Neural cell (in vitro differentiated cells): ENCODE data around the gene KLHL22. TPM values are rescaled to one million over a fixed set of nuclear protein-coding genes. Genes with fewer than 3 reads are reported as not detected.

Experiments
- H2AFZ ChIP-seq: fragments of 200-600, 300-800 bp; sonication (generic), shearing (Covaris generic); 2 replicates; pipeline ENCODE4 v1.6.0; 2014; ENCODE audit warnings: low read depth, mild to moderate bottlenecking, antibody characterized with exemption, low read length, moderate library complexity
- H3F3A ChIP-seq: fragments of 200-600 bp; shearing (Covaris generic); 2 replicates; pipeline ENCODE4 v1.6.1; 2016; ENCODE audit warnings: mild to moderate bottlenecking, moderate library complexity, mixed read lengths, antibody characterized with exemption, low read length; ENCODE audit not compliant: insufficient read depth, poor library complexity, severe bottlenecking
- H3K27ac ChIP-seq: fragments of 200-600, 300-800 bp; sonication (generic), shearing (Covaris generic); 2 replicates; pipeline ENCODE4 v1.5.1; 2014; ENCODE audit warnings: mild to moderate bottlenecking, low read length, moderate library complexity
- H3K27me3 ChIP-seq: fragments of 300-800, 200-600 bp; sonication (generic), shearing (Covaris generic); 2 replicates; pipeline ENCODE4 v1.6.0; 2014; ENCODE audit warnings: mild to moderate bottlenecking, low read depth, low read length, moderate library complexity; ENCODE audit not compliant: insufficient read depth
- H3K36me3 ChIP-seq: fragments of 300-800, 200-600 bp; sonication (generic), shearing (Covaris generic); 2 replicates; pipeline ENCODE4 v1.5.1; 2014; ENCODE audit warnings: mild to moderate bottlenecking, antibody characterized with exemption, low read length, moderate library complexity; ENCODE audit not compliant: insufficient read depth
- H3K4me2 ChIP-seq: fragments of 300-800, 200-600 bp; sonication (generic), shearing (Covaris generic); 2 replicates; pipeline ENCODE4 v1.6.0; 2014; ENCODE audit warnings: mild to moderate bottlenecking, low read length
- H3K4me3 ChIP-seq: fragments of 300-800, 200-600 bp; sonication (generic), shearing (Covaris generic); 2 replicates; pipeline ENCODE4 v1.5.1; 2014; ENCODE audit warnings: mild to moderate bottlenecking, low read length, moderate library complexity
- H3K79me2 ChIP-seq: fragments of 200-600 bp; shearing (Covaris generic); replicated peaks from 2 replicates; pipeline ENCODE4 v1.6.0; 2014; ENCODE audit warnings: mild to moderate bottlenecking, low read length, moderate library complexity; ENCODE audit not compliant: insufficient read depth
- H3K9ac ChIP-seq: fragments of 300-800, 200-600 bp; sonication (generic), shearing (Covaris generic); 2 replicates; pipeline ENCODE4 v1.6.1; 2016; ENCODE audit warnings: mild to moderate bottlenecking, low read length, mixed read lengths
- H3K9me2 ChIP-seq: fragments of 200-600 bp; shearing (Covaris generic); 2 replicates; pipeline ENCODE4 v1.6.1; 2016; ENCODE audit warnings: mild to moderate bottlenecking, low read length, mixed read lengths; ENCODE audit not compliant: insufficient read depth
- H3K9me3 ChIP-seq: fragments of 200-600, 300-800 bp; sonication (generic), shearing (Covaris generic); 2 replicates; pipeline ENCODE4 v1.6.1; 2016; ENCODE audit warnings: mild to moderate bottlenecking, mixed run types, low read length, moderate library complexity, mixed read lengths
- H4K20me1 ChIP-seq: fragments of 200-600 bp; shearing (Covaris generic); 2 replicates; pipeline ENCODE4 v1.6.1; 2016; ENCODE audit warnings: mild to moderate bottlenecking, mixed run types; ENCODE audit not compliant: insufficient read depth
- EP300 ChIP-seq: fragments of 450-650 bp; conservative IDR thresholded peaks from 2 replicates; pipeline ENCODE4 v1.6.1; 2014; ENCODE audit warnings: antibody characterized with exemption, mild to moderate bottlenecking, moderate library complexity; ENCODE audit not compliant: poor library complexity, severe bottlenecking
- EZH2 ChIP-seq: fragments of 200-600, 300-800 bp; shearing (Covaris generic), sonication (generic); IDR thresholded peaks from 2 replicates; pipeline ENCODE4 v1.6.1; 2014; ENCODE audit warnings: antibody characterized with exemption, low read length, borderline replicate concordance, mild to moderate bottlenecking; ENCODE audit not compliant: insufficient read depth, poor library complexity, severe bottlenecking
- MXI1 ChIP-seq: fragments of 450-650 bp; conservative IDR thresholded peaks from 2 replicates; pipeline ENCODE4 v1.6.1; 2014; ENCODE audit warnings: antibody characterized with exemption, mild to moderate bottlenecking; ENCODE audit not compliant: poor library complexity, severe bottlenecking
- POLR2AphosphoS5 ChIP-seq: IDR thresholded peaks from 2 replicates; pipeline ENCODE4 v1.6.1; 2012
- RAD21 ChIP-seq: fragments of 450-650 bp; conservative IDR thresholded peaks from 2 replicates; pipeline ENCODE4 v1.6.1; 2014; ENCODE audit warnings: antibody characterized with exemption, mild to moderate bottlenecking, moderate library complexity
- SMC3 ChIP-seq: fragments of 450-650 bp; conservative IDR thresholded peaks from 2 replicates; pipeline ENCODE4 v1.6.1; 2014; ENCODE audit warnings: antibody characterized with exemption, mild to moderate bottlenecking, moderate library complexity; ENCODE audit not compliant: poor library complexity
- TAF1 ChIP-seq: IDR thresholded peaks from 2 replicates; pipeline ENCODE4 v1.6.1; 2012; ENCODE audit warnings: low read depth
- polyA plus RNA-seq: library from polyadenylated mRNA; depleted of rRNA; stranded (reverse); fragments of >200 nt; gene quantifications from 2 replicates; pipeline ENCODE4 v1.2.3, GENCODE V29; 2014
- TF ChIP-seq, protein P1 (sequence below): IDR thresholded peaks from 2 replicates; pipeline ENCODE4 v1.6.1; 2012; ENCODE audit warnings: borderline replicate concordance
- TF ChIP-seq, protein P2 (sequence below): fragments of 450-650 bp; IDR thresholded peaks from 2 replicates; pipeline ENCODE4 v1.5.1; 2014; ENCODE audit warnings: antibody characterized with exemption, mild to moderate bottlenecking, moderate library complexity; ENCODE audit not compliant: poor library complexity, severe bottlenecking

The KLHL22 gene
- polyA plus RNA-seq, 1 donor from 2014 or later, result 59.5 TPM

DNA sequence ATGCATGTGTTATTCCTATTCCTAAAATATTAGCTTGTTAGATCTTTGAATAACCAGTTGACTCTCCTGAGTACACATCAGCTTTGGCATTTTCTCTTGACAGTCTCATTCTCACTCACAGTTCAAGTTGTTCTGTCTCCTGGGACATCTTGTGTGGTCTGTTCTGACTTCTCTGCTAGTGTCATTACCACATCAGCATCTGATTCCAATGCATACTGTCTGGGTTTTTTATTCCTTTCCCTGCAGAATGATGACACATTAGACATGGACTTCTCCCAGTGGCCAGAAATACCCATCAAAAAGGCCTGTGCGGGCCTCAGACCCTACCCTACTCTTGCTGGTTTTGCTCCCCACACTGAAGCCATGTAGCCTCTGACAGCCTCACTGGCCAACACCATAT is 99.0 kb downstream of the KLHL22 start:
- no peak overlapping the region for H2AFZ ChIP-seq
- H3K4me3 ChIP-seq, result peak overlapping the region; percentile 100
- H3K79me2 ChIP-seq, result peaks cover 50% of the 10 kb centered on the region
- peak overlapping the region; percentile 19 for H3K9ac ChIP-seq
- peak overlapping the region; percentile 63 for H3K4me2 ChIP-seq
- peak overlapping the region; percentile 44 for H3K27ac ChIP-seq
- peaks cover 4% of the 10 kb centered on the region for H4K20me1 ChIP-seq
- H3K9me2 ChIP-seq, result no peaks in the 10 kb centered on the region
- H3K9me3 ChIP-seq, result no peaks in the 10 kb centered on the region
- H3K27me3 ChIP-seq, result no peaks in the 10 kb centered on the region
- H3K36me3 ChIP-seq, result no peaks in the 10 kb centered on the region
- TF ChIP-seq, protein P1, sequence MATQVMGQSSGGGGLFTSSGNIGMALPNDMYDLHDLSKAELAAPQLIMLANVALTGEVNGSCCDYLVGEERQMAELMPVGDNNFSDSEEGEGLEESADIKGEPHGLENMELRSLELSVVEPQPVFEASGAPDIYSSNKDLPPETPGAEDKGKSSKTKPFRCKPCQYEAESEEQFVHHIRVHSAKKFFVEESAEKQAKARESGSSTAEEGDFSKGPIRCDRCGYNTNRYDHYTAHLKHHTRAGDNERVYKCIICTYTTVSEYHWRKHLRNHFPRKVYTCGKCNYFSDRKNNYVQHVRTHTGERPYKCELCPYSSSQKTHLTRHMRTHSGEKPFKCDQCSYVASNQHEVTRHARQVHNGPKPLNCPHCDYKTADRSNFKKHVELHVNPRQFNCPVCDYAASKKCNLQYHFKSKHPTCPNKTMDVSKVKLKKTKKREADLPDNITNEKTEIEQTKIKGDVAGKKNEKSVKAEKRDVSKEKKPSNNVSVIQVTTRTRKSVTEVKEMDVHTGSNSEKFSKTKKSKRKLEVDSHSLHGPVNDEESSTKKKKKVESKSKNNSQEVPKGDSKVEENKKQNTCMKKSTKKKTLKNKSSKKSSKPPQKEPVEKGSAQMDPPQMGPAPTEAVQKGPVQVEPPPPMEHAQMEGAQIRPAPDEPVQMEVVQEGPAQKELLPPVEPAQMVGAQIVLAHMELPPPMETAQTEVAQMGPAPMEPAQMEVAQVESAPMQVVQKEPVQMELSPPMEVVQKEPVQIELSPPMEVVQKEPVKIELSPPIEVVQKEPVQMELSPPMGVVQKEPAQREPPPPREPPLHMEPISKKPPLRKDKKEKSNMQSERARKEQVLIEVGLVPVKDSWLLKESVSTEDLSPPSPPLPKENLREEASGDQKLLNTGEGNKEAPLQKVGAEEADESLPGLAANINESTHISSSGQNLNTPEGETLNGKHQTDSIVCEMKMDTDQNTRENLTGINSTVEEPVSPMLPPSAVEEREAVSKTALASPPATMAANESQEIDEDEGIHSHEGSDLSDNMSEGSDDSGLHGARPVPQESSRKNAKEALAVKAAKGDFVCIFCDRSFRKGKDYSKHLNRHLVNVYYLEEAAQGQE, result no peak
- TF ChIP-seq POLR2AphosphoS5 (peak; percentile 52), EP300 (peak; percentile 55)
- peaks cover 3% of the 10 kb centered on the region for H3F3A ChIP-seq

DNA sequence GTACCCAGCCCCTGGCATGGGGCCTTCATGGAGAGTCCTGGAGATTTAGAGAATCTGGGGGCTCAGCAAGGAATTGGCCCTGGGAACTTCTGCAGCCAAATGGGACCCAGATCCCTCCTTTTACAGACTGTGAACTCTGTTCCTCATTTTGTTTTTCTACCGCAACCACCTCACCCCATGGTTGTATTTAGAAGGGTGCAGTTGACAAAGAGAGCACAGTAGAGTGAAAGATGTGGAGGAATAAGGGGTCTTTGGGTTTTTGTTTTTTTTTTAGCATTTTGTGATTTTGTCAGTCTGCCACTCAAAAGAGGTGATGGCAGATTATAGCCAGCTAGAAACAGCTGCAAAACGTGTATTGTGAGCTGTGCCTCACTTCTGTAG is 99.7 kb downstream of the KLHL22 start:
- no peaks in the 10 kb centered on the region for H3K27me3 ChIP-seq
- H3K27ac ChIP-seq, result peak overlapping the region; percentile 26
- peak overlapping the region; percentile 100 for H3K4me3 ChIP-seq
- TF ChIP-seq, protein P1, result no peak
- TF ChIP-seq, protein P2, sequence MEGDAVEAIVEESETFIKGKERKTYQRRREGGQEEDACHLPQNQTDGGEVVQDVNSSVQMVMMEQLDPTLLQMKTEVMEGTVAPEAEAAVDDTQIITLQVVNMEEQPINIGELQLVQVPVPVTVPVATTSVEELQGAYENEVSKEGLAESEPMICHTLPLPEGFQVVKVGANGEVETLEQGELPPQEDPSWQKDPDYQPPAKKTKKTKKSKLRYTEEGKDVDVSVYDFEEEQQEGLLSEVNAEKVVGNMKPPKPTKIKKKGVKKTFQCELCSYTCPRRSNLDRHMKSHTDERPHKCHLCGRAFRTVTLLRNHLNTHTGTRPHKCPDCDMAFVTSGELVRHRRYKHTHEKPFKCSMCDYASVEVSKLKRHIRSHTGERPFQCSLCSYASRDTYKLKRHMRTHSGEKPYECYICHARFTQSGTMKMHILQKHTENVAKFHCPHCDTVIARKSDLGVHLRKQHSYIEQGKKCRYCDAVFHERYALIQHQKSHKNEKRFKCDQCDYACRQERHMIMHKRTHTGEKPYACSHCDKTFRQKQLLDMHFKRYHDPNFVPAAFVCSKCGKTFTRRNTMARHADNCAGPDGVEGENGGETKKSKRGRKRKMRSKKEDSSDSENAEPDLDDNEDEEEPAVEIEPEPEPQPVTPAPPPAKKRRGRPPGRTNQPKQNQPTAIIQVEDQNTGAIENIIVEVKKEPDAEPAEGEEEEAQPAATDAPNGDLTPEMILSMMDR, result no peak
- TF ChIP-seq POLR2AphosphoS5, result no peak
- TF ChIP-seq TAF1, result no peak
- TF ChIP-seq RAD21, result no peak
- TF ChIP-seq EZH2, result no peak
- TF ChIP-seq MXI1, result no peak
- TF ChIP-seq EP300, result no peak
- no peak for TF ChIP-seq SMC3
- peaks cover 3% of the 10 kb centered on the region for H3F3A ChIP-seq
- H3K9me2 ChIP-seq, result no peaks in the 10 kb centered on the region
- H3K79me2 ChIP-seq, result peaks cover 49% of the 10 kb centered on the region
- H3K9me3 ChIP-seq, result no peaks in the 10 kb centered on the region
- H3K4me2 ChIP-seq, result peak overlapping the region; percentile 63
- H2AFZ ChIP-seq, result no peak overlapping the region
- H3K36me3 ChIP-seq, result no peaks in the 10 kb centered on the region
- H3K9ac ChIP-seq, result peak overlapping the region; percentile 19
- H4K20me1 ChIP-seq, result peaks cover 4% of the 10 kb centered on the region
